NB4 (cell line): ENCODE results near the gene WASF3.

Experiments used
- DNase-seq: peaks from one replicate; pipeline ENCODE4 v3.0.0; 2010; ENCODE audit warnings: low read depth
- H3K4me3 ChIP-seq: one replicate; pipeline ENCODE4 v1.5.1; 2011; ENCODE audit warnings: mild to moderate bottlenecking, low read depth, low read length, moderate library complexity
- MYC ChIP-seq: IDR thresholded peaks from 2 replicates; pipeline ENCODE4 v1.6.1; 2011; ENCODE audit warnings: low read depth, low read length
- POLR2A ChIP-seq: IDR thresholded peaks from 2 replicates; pipeline ENCODE4 v1.6.1; 2011; ENCODE audit warnings: mild to moderate bottlenecking; ENCODE audit not compliant: insufficient read length; ENCODE audit errors: extremely low read depth
- TF ChIP-seq, protein P1 (sequence below): IDR thresholded peaks from 2 replicates; pipeline ENCODE4 v1.6.1; 2011; ENCODE audit warnings: low read depth, low read length
- TF ChIP-seq, protein P2 (sequence below): IDR thresholded peaks from one replicate; pipeline ENCODE4 v1.5.1; 2012; ENCODE audit warnings: low read depth, low read length

The WASF3 gene

GRCh38 chr13:26614721-26615120, 57.2 kb downstream of the WASF3 start:
- DNase-seq = no peak
- TF ChIP-seq MYC (no peak), POLR2A (no peak)
- TF ChIP-seq, protein P1, sequence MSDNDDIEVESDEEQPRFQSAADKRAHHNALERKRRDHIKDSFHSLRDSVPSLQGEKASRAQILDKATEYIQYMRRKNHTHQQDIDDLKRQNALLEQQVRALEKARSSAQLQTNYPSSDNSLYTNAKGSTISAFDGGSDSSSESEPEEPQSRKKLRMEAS = no peak
- TF ChIP-seq, protein P2, sequence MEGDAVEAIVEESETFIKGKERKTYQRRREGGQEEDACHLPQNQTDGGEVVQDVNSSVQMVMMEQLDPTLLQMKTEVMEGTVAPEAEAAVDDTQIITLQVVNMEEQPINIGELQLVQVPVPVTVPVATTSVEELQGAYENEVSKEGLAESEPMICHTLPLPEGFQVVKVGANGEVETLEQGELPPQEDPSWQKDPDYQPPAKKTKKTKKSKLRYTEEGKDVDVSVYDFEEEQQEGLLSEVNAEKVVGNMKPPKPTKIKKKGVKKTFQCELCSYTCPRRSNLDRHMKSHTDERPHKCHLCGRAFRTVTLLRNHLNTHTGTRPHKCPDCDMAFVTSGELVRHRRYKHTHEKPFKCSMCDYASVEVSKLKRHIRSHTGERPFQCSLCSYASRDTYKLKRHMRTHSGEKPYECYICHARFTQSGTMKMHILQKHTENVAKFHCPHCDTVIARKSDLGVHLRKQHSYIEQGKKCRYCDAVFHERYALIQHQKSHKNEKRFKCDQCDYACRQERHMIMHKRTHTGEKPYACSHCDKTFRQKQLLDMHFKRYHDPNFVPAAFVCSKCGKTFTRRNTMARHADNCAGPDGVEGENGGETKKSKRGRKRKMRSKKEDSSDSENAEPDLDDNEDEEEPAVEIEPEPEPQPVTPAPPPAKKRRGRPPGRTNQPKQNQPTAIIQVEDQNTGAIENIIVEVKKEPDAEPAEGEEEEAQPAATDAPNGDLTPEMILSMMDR = no peak

GRCh38 chr13:26616126-26616525, 58.6 kb downstream of the WASF3 start:
- TF ChIP-seq MYC (no peak), POLR2A (no peak)
- TF ChIP-seq, protein P1 = no peak
- TF ChIP-seq, protein P2 = no peak
- H3K4me3 ChIP-seq = no peak overlapping the region
- no peak for DNase-seq

More at GRCh38 chr13:26614721-26615120, 57.2 kb downstream of the WASF3 start:
- no peak overlapping the region for H3K4me3 ChIP-seq

DNA sequence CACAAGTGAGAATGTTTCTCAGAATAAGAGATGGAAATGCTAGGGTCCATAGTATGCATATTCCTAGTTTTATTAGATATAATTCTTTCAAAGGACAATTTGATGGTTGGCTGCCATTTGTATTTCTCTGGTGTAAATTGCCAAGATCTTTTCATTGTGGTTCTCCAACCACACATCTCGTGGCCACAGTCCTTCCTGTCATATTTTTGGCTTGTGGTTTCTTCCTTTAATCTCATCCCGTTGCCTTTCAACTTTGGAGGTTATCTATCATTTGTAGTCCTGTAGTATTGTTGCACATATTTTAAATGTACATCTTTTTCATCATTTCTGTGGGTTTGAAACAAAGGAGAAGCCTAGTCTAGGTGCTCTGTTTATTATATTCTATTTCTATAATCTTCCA, 61.2 kb downstream of the WASF3 start:
- TF ChIP-seq POLR2A (no peak), MYC (no peak)
- TF ChIP-seq, protein P1 = no peak
- TF ChIP-seq, protein P2 = no peak
- no peak for DNase-seq

GRCh38 chr13:26619358-26619757, 61.9 kb downstream of the WASF3 start:
- TF ChIP-seq, protein P2 = no peak
- TF ChIP-seq POLR2A = no peak
- TF ChIP-seq MYC = no peak
- TF ChIP-seq, protein P1 = no peak
- no peak for DNase-seq
- no peak overlapping the region for H3K4me3 ChIP-seq

More for the DNA sequence above, 61.2 kb downstream of the WASF3 start:
- no peak overlapping the region for H3K4me3 ChIP-seq

DNA sequence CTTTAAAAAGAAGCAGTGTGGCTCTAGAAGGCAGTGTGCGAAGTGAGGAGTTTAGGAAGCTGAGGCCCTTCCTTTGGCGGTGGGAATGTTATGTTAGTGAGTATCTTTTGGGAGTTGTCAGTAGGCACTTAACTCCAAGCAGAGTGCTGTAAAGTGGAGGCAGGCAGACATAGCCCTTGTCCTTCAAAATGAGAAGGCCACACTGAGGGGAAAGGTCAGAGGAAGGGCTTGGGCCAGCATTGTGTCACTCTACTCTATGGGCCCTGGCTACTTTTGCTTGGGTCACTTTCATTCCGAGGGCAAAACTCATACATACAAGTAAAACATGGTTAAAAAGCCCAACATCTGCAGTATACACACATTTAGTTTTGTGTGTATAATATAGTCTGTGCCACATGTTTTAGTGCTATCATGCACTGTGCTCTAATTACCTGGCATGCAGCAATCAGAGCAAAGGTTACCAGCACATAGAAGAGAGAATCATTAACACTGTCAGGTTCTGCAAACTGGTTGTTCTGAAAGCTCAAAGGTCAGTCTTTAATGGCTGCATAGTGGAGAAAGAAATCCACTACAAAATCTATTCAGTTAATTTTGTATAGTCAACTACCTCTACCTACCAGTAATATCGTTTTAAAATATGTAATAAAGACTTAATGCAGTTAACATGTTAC, 64.4 kb downstream of the WASF3 start:
- TF ChIP-seq, protein P2 = no peak
- no peak for TF ChIP-seq POLR2A
- TF ChIP-seq, protein P1 = no peak
- no peak for TF ChIP-seq MYC
- DNase-seq = no peak

More for the DNA sequence above, 64.4 kb downstream of the WASF3 start:
- no peak overlapping the region for H3K4me3 ChIP-seq
